GM19455 (cell line): ENCODE data around the gene NOP9.
"Not testable (repeated sequence)": the region's sequence is repeated elsewhere in the genome, so short reads cannot be mapped to it uniquely, and the experiment has no call there.

Source experiments
- ATAC-seq: cut with Tn5 transposase; IDR thresholded peaks from one replicate; pipeline ENCODE4 v1.9.1; 2021; ENCODE audit not compliant: unreplicated experiment

The NOP9 gene

GRCh38 chr14:24343795-24344660 lies 44.4 kb downstream of the NOP9 start:
- ATAC-seq, result no peak

- ATAC-seq, result no peak
These were observed 47.5 kb downstream of the NOP9 start for GRCh38 chr14:24347134-24347533.

GRCh38 chr14:24348186-24348585 lies 48.5 kb downstream of the NOP9 start:
- no peak for ATAC-seq

- no peak for ATAC-seq
These were observed 50.1 kb downstream of the NOP9 start for GRCh38 chr14:24349742-24350141.

- no peak for ATAC-seq
These were observed 51.9 kb downstream of the NOP9 start for GRCh38 chr14:24351517-24351916.

DNA sequence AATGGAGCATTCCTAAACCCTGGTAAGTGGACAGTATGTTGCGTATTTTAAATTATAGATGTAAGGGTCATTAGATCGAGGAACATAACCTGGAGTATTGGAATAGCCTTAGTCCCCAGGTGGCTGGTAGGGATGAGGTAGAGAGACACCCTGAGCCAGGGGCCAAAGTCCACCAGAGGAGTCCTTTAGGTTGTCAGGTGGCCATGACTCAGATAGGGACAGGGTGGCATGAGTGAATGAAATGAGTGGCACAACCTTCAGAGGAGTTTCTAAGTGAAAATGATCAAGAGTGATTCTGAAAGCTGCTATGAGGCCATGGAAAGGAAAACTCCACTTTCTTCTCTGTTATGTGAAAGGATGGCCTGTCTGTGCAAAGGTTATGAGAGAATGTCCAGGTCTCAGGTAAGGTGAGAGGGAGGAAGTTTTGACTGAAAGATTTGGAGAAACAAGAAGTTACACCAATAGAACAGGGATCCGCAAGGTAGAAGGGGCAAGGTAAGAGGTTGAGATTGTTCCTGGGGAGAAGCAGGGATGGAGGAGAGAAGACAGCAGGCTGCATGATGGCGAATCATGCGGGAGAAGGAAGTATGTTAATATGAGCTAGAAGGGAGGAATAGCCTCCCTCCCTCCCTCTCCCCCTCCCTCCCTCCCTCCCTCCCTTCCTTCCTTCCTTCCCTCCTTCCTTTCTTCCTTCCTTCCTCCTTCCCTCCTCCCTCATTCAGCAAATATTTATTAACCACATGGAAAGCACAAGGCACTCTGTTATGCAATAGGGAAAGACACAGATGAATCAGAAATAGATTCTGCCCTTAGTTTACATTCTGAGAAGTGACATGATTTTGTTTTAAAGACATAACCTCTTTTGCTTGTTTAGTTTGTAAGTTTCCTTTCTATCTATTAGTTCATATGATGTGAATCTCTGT lies 54.2 kb downstream of the NOP9 start:
- ATAC-seq, result no peak

DNA sequence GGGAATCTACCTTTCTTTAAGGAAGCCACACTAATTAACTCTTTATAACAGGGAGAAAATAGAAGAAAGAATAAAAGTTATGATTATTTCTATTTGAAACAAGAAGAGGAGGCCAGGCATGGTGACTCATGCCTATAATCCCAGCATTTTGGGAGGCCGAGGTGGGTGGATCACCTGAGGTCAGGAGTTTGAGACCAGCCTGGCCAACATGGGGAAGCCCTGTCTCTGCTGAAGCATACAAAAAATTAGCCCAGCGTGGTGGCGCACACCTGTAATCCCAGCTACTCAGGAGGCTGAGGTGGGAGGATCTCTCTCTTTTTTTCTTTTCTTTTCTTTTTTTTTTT lies 54.8 kb downstream of the NOP9 start:
- ATAC-seq, result not testable (repeated sequence)

DNA sequence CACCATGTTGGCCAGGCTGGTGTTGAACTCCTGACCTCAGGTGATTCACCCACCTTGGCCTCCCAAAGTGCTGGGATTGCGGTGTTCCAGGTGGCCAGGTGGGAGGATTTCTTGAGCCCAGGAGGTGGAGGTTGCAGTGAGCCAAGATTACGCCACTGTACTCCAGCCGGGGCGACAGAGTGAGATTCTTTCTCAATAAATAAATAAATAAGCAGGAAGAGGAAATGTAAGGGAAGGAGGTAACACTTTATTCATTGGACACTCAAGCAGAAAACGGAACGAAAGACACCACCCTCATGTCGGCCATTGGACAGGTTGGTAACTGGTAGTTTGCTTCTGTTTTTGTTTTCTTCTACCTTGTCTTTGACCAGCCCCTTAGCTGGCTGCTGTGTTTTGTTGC lies 55.4 kb downstream of the NOP9 start:
- ATAC-seq, result no peak

GRCh38 chr14:24356208-24356607 lies 56.6 kb downstream of the NOP9 start:
- ATAC-seq, result no peak
